ENCODE data around the gene FXYD6. TPM values are rescaled to one million over a fixed set of nuclear protein-coding genes. Genes with fewer than 3 reads are reported as not detected.
"Not testable (repeated sequence)": the region's sequence is repeated elsewhere in the genome, so short reads cannot be mapped to it uniquely, and the experiment has no call there.

FXYD6 gene
- total RNA-seq, 1 donor from 2014 or later, result 20.0 TPM

DNA sequence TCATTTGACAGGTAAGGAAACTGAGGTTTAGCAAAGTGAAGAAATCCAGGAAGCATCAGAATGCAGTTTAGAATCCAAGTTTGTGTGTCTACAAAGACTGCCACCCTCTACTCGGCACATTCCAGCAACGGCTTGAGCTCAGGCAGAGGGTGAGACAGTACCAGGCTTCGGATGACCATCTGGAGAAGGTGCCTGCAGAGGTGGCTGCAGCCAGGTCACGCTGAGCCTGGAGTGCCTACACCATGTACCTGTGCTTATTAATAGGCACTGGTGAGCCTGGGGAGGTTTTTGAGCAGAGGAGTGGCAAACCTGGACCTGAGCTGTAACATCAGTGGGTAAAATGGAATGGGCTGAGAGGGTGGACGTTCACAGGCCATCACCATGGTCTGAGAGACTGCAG, 4.7 kb downstream of the FXYD6 start:
- no peak for DNase-seq (ENCODE audit: extremely low read depth, low read depth, low spot score)

DNA sequence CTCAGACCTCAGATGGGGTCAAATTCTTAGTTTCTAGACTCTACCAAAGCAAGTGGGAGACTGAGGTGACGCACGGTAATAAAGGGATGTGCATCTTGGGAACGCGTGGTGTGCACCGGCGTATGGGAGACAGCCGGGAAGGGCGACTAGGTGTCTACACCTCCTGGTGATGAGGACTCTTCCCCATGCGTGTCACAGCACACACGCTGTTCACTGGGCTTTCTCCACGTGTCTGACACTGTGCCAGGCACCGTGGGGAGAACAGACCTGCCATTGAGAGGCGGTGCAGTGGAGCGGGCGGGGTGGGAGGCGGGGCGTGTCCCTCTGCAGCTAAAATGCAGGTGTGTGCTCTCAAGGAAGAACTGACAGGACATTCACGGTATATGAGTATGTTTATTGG, 5.3 kb downstream of the FXYD6 start:
- no peak for DNase-seq (ENCODE audit: extremely low read depth, low read depth, low spot score)

DNA sequence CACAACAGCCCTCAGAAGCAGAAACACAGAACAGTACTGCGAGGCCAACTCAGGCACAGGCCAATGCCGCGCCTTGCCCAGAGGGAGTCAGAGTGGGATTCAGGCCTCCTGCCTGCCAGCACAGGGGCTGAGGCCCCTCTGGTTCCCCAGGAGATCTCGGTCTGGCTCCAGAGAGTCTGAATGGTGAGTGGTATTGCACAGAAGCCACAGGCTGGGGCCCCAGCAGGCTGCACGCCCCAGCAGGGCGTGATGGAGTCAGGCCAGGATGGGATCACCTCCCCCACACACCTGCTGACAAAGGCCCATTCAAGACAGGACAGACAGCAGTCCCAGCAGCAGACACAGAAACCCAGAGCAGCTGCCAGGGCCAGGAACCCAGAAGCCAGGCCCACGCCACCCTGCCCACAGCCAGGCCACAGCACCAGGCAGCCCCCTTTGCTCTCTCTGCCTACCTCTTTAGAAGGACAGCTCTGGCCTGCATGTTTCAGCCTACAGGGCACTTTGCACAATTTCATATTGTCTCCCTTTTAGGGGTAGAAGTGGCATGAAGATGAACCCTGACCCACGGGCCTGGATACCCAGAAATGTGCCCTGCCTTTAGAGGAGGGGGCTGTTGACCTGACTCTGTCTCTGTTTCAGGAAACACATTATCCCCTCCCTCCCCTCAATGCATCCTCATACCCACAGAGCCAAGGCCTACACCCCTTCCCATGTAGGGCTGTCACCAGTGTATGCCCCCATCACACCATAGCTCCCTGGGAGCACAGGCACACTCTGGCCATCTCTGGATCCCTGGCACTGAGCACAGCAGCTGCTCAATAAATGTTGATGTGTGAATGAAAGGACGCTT, 6.1 kb downstream of the FXYD6 start:
- DNase-seq (ENCODE audit: extremely low read depth, low read depth, low spot score), result no peak

DNA sequence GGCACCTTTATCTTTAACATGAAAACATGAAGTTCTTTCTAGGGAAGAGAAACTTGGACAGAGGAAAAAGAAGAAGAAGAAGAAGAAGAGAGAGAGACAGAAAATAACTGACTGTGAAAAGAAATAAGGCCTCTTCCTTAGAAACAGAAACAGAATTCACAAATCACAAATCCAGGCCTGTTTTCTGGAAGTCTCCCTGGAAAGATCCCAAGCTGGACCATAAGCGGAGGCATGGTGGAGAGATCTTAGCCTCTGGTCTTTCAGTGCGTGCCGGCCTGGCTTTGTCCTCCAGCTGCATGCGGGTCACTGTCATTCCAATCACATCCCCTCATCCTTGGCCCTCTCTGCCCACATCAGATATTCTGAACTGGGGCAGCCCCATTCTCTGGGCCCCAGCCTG, 6.9 kb downstream of the FXYD6 start:
- no peak for DNase-seq (ENCODE audit: extremely low read depth, low read depth, low spot score)

DNA sequence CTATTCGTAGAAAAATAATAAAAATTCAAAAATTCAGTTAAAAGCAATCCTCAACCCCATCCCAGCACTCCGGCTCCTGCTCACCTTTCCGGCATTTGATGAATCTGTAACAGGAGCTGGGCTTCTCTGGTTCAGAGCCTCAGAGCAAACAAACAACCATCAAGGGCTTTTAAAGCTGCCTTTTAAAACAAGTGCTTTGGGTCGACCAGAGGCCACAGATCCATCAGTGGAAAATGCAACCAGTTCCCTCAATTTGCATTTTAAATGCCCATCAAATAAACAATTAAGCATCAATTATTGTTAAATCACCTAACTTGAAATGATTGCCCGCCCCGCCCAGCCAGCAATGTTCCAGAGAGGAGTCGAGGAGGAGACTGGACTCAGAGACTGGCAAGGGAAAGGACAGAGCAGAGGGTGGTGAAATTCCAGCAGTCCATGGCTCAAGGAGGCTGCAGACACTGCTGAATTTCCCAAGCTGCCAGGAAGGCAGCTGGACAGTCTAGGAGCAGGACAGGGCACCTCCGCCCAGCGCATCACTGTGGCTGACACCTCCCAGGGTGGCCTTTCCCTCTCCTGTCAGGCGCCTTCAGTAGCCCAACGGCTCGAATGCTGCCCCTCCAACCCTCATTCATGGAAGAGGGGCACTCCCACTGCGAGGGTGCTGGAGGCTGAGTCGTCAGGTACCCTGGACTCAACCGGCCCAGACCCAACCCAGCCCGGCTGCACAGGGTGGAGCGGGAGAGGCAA, 7.5 kb downstream of the FXYD6 start:
- no peak for DNase-seq (ENCODE audit: extremely low read depth, low read depth, low spot score)

DNA sequence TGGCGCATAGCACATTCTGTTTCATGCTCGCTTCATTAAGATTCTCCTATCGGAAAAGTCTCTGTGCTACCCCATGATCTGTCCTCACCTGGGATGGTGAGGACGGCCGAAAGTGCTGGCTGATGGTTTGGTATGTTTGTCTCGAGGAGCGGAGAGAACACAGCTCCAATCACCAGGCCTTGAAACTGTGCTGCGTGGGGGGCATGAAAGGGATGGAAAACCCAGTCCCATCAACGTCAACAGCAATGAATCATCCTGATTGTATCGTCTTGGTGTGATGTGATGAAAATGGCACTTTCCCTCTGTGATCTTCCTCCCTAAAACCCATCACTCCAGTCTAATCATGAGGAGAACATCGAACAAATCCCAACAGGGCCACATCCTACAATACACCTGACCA, 8.4 kb downstream of the FXYD6 start:
- DNase-seq (ENCODE audit: extremely low read depth, low read depth, low spot score), result no peak

DNA sequence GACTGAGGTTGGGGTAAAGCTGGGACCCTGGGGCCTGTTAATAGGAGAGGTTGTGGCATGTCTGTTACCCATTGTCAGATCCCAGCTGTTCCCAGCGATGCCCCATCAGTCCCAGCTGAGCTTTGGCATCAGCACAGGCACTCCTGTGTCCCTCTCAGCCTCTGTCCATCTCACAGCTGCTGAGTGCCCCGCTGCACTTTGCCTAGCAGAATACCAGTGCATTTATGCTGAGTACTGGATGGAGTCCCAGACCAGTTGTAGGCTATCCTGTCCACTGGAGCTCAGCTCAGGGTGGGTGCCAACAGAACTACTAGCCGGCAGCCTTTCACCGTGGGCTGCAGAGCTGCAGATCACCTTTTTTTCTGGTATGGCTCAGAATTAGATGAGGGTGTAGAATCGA, 9.9 kb downstream of the FXYD6 start:
- no peak for DNase-seq (ENCODE audit: extremely low read depth, low read depth, low spot score)

DNA sequence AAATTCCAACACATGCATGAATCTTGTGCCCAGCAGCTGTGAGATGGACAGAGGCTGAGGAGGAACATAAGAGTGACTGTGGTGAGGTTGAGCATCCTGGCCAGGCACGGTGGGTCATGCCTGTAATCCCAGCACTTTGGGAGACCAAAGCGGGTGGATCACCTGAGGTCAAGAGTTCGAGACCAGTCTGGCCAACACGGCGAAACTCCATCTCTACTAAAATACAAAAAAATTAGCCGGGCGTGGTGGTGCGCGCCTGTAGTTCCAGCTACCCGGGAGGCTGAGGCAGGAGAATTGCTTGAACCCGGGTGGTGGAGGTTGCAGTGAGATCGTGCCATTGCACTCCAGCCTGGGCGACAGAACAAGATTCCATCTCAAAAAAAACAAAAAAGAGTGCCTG, 10.9 kb downstream of the FXYD6 start:
- not testable (repeated sequence) for DNase-seq (ENCODE audit: extremely low read depth, low read depth, low spot score)

DNA sequence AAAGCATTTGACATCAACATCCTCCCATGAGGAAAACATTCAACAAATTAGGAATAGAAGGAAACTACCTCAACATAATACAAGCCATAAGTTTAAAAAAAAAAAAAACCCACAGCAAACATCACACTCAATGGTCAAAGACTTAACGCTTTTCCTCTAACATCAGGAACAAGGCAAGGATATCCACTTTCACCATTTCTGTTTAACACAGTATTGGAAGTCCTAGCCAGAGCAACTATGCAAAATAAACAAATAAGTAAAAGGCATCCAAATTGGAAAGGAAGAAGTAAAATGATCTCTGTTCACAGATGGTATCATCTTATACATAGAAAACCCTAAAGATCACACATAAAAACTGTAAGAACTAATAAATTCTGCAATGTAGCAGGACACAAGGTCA, 13.1 kb downstream of the FXYD6 start:
- no peak for DNase-seq (ENCODE audit: extremely low read depth, low read depth, low spot score)

DNA sequence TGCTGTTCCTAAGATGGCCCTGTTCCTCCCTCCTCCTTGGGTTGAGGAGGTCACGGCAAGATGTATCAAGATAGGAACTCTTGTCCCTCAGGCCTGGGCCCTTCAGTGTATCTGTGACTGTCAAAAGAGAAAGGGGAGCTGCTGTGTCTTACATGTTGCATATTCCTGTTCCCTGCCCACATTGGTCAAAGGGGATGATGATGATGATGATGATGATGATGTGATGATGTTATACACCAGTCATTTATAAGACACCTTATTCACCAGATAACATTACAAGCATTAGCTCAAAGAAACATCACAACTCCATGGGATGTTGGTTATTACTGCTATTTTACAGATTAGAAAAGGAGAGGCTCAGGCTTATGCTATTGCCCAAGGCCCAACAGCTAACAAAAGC, 13.7 kb downstream of the FXYD6 start:
- no peak for DNase-seq (ENCODE audit: extremely low read depth, low read depth, low spot score)

DNA sequence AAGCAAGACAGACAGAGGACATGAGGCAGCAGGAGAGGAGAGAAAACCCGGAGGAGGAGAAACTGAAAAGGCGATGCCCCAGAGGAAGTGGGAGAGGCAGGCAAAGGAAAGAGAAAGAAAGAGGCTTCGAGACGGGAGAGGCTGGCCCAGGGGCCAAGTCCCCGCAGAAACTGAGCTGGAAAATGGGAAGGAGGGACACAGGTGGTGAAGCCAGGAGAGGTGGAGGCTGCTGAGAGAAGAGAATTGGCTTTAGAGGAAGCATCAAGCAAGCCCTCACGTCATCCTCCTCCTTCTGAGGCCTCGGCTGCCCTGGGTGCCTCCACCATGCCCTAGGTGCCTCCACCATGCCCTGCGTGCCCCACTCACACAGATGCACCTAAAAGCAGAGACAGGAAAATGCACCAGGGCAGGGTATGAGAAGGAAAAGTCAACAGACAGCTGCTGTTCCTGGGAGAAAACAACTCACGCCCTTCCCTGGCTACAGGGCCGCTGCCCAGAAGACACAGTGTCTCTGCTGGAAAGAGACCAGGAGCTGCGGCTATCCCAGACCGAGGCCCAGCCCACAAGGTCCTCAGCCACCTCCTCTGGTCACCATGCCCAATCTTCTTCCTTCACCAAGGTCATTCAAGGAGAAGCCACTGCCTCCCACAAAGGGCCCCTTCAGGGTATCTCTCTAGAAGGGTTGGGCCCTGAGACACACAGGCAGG, 14.3 kb downstream of the FXYD6 start:
- DNase-seq (ENCODE audit: extremely low read depth, low read depth, low spot score), result no peak

DNA sequence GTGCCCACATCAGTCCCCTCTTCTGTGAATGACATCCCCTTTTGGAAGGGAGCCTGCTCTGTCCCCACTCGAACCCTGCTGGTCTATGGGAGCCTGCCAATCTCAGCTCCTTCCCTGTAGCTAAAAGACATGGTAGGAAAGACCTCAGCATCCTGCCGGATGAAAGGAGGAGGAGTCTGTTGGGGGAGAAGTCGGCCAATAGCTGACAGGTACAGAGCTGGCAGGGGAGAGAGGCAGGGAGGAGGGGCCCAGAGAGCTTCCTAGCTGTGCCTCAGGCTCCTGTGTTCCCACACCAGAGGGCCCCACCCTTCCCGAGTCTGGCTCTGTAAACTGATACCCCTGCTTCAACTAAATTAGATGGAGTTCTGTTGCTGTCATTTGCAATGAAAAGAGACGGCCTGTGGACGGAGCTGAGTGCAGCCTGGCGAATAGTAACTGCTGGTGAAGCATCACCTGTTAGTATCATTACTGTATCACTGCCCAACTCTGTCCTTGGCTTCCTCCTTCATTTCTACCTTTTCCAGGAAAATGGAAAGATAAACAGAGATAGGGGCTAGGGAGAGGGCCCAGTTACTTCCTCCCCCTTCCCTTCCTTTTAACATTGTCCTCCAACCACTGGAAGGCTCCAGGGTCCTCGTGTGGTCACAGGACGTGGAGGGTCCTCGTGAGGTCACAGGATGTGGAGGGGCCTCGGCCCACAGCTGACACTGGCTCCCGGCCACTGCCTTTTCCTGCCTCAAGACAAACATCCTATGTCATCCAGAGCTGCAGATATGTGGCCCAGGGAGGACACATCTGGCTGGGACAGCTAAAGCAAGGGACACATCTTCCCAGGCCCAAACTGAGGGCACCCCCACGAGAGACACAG, 15.1 kb downstream of the FXYD6 start:
- DNase-seq (ENCODE audit: extremely low read depth, low read depth, low spot score), result no peak

DNA sequence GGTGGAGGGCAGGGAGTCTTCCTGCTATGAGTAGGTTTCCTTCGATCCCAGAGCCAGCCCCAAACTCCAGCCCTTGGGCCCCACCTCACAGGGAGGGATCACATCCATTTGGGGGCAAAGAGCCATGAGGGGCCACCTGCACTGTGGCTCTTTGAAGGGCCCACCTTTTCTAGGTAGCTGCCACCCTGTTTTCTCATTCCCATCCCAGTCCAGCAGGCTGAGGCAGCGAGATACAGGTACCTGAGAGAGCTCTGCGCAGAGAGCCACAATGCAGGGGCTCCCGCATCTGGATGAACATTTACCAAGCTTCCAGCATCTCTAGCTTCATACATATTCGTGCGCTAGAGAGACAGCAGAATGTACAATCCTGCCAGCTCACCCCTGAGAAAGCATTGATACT, 16.3 kb downstream of the FXYD6 start:
- DNase-seq (ENCODE audit: extremely low read depth, low read depth, low spot score), result no peak

DNA sequence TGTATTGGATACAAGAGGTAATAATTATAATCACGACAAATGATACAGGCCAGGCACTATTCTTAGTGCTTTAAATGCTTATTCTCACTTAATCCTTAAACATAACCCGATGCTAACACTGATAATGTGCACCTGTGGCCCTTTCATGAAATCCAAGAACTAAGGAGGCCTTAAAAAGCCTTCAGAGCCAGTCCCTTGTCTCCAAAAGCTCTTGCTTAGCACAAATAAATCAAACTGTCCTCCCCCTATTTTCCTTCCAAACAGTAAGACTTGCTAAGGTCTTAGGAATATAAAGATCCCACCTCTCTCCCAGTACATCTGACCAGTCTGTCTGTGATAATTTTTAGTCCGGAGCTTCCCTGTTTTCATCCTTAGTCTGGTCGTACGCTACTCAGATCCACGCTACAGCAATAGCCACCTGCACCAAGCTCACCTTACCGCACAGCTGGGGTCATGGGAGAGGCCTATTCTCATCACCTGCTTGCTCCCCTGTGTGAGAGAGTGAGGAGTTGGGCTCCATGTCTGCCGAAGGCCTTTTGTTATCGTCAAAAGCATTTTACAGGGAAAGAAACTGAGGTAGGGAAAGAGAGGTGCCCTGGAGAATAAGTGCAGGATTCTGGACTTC, 16.9 kb downstream of the FXYD6 start:
- no peak for DNase-seq (ENCODE audit: extremely low read depth, low read depth, low spot score)

DNA sequence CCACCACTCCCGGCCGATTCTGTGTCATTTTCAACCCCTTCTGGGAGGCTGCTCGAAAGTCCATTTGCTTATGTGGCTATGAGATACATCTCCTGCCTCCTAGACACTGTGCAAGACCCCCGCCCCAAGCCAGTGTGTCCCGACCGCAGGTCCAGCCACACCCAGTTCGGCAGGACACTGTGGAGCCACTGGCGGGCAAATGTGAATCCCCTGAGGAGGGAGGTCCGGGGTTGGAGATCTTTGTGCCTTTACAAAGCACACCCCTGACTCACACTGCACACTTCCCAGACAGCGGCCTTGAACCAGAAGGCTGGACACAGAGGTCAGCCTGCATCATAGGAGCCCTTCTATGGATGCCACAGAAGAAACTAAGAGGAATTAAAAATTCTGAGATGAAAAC, 17.4 kb downstream of the FXYD6 start:
- no peak for DNase-seq (ENCODE audit: extremely low read depth, low read depth, low spot score)

DNA sequence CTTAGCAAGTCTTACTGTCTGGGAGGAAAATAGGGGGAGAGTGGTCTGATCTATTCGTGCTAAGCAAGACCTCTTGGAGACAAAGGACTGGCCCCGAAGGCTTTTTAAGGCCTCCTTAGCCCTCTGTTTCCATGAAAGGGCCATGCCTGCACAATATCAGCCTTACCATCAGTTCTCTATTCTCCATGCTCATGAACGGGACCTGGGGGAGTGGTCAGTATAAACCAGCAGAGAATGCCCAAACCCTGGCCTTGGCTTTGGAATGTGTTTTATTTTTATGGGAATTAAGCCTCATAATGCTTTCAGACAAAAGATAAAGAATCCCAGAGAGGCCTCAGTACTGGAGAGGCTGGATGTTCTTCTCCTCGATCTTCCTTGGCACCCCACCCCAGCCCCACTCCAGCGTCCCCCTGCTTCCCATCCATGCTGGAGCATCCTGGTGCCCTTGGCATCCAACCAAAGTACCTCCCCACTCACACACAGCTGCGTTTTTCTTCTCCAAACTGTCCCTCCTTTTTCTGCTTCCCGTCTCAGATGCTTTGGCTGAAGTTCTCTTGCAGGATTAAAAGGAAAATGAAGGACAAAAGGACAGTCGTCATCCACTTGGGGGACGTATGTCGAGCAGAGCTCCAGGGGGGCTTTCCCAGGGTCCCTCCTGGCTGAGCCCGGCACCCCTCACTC, 18.6 kb downstream of the FXYD6 start:
- DNase-seq (ENCODE audit: extremely low read depth, low read depth, low spot score), result no peak

DNA sequence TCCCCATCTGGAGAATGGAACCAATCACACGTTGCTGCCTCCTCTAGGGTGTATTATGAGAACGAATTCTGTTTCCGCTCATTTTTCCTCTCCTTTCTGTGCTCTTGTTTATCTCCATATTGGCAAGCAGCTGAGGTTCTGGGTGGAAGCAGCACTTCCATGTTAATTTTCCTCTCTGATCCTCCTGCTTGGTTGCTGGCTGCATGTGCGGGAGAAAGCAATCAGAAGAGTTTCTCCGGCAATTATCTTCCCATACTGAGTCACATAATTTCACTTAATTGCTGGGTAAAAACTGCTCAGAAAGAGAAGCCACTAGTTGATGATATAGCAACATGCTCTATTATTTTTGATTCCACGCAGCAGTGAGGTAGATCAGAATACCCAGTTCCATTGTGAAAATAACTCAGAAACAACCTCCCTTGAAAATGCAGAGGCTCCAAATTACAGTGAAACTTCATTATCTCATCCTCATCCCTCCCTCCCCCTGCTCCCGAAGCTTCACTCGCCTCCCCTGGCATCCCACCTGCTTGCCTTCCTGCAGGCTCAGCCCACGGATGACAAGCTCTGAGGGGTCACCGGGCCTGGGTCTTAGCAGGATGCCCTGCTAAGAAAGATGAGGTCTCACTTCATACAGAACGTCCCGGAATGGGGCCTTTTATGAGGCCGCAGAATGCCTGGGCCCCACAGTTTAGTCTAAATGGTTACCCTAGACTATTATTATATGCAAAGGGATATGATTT, 20.4 kb downstream of the FXYD6 start:
- DNase-seq (ENCODE audit: extremely low read depth, low read depth, low spot score), result no peak

DNA sequence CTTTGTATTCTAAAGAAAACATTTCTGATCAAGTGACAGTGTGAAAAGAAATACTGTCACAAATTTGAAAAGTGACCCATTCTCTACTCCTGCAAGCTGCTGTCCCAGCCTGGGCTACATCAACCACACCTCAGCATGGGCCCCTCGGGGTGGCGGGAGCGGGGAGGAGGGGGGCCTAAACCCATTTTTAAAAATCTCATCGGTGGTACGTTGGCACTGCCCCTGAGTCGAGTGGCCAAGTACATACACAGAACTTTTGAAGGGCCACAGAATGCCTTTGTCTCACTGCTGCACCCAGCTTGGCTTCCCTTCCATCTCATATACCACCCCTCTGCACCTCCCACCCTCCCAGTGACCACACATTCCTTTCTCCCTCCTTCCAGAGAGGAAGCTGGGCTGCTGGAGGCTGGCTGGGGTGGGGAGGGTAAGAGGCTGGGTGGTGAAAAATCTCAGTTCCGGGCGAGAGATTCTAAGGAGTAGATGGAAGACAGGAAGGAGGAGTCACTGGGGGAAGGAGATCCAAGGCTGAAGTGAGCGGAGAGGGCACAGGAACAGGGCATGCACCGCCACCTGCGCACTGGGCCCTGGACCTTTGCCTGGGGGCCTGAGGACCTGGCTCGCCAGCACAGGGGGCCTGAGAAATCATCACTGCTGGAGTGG, 21.1 kb downstream of the FXYD6 start:
- DNase-seq (ENCODE audit: extremely low read depth, low read depth, low spot score), result no peak
